Measurements from ENCODE around the gene UGT2B17. TPM values are rescaled to one million over a fixed set of nuclear protein-coding genes. Genes with fewer than 3 reads are reported as not detected.
"Not testable (repeated sequence)": the region's sequence is repeated elsewhere in the genome, so short reads cannot be mapped to it uniquely, and the experiment has no call there.

Gene UGT2B17
- polyA plus RNA-seq, 1 donor from 2014 or later, result not detected

GRCh38 chr4:68560364-68561070 is 15.6 kb downstream of the UGT2B17 start:
- not testable (repeated sequence) for H3K9me3 ChIP-seq (ENCODE audit: low read length); H2AFZ ChIP-seq (ENCODE audit: low read depth, low read length); H3K27me3 ChIP-seq (ENCODE audit: insufficient read depth, low read depth, low read length); H4K20me1 ChIP-seq (ENCODE audit: insufficient read depth); H3F3A ChIP-seq (ENCODE audit: insufficient read depth, low read length, poor library complexity, severe bottlenecking); H3K27ac ChIP-seq (ENCODE audit: low read length); H3K9me2 ChIP-seq (ENCODE audit: insufficient read depth, low read length); H3K79me2 ChIP-seq (replicated peaks; ENCODE audit: insufficient read depth, low read length); H3K4me3 ChIP-seq (ENCODE audit: low read length); H3K36me3 ChIP-seq (ENCODE audit: insufficient read depth, low read length); H3K4me2 ChIP-seq (ENCODE audit: low read length); H3K9ac ChIP-seq (ENCODE audit: low read length)

- H3F3A ChIP-seq (ENCODE audit: insufficient read depth, low read length, poor library complexity, severe bottlenecking); H3K9me2 ChIP-seq (ENCODE audit: insufficient read depth, low read length); H3K27me3 ChIP-seq (ENCODE audit: insufficient read depth, low read depth, low read length); H3K27ac ChIP-seq (ENCODE audit: low read length); H3K36me3 ChIP-seq (ENCODE audit: insufficient read depth, low read length); H4K20me1 ChIP-seq (ENCODE audit: insufficient read depth); H2AFZ ChIP-seq (ENCODE audit: low read depth, low read length); H3K9me3 ChIP-seq (ENCODE audit: low read length); H3K4me2 ChIP-seq (ENCODE audit: low read length); H3K9ac ChIP-seq (ENCODE audit: low read length); H3K79me2 ChIP-seq (replicated peaks; ENCODE audit: insufficient read depth, low read length); H3K4me3 ChIP-seq (ENCODE audit: low read length): not testable (repeated sequence)
Observed at GRCh38 chr4:68553830-68554229, 22.3 kb downstream of the UGT2B17 start.

GRCh38 chr4:68552818-68553811 is 23.0 kb downstream of the UGT2B17 start:
- not testable (repeated sequence) for H3K9me3 ChIP-seq (ENCODE audit: low read length); H3K9me2 ChIP-seq (ENCODE audit: insufficient read depth, low read length); H2AFZ ChIP-seq (ENCODE audit: low read depth, low read length); H3K9ac ChIP-seq (ENCODE audit: low read length); H4K20me1 ChIP-seq (ENCODE audit: insufficient read depth); H3K27ac ChIP-seq (ENCODE audit: low read length); H3K27me3 ChIP-seq (ENCODE audit: insufficient read depth, low read depth, low read length); H3K4me3 ChIP-seq (ENCODE audit: low read length); H3K36me3 ChIP-seq (ENCODE audit: insufficient read depth, low read length); H3K4me2 ChIP-seq (ENCODE audit: low read length); H3K79me2 ChIP-seq (replicated peaks; ENCODE audit: insufficient read depth, low read length); H3F3A ChIP-seq (ENCODE audit: insufficient read depth, low read length, poor library complexity, severe bottlenecking)

GRCh38 chr4:68542742-68543141 is 33.4 kb downstream of the UGT2B17 start:
- not testable (repeated sequence) for H3K36me3 ChIP-seq (ENCODE audit: insufficient read depth, low read length)

GRCh38 chr4:68536375-68536774 is 39.7 kb downstream of the UGT2B17 start:
- Histone ChIP-seq H3K27me3 (ENCODE audit: insufficient read depth, low read depth, low read length) (no peaks in the 10 kb centered on the region), H3K9me3 (ENCODE audit: low read length) (no peaks in the 10 kb centered on the region), H3K36me3 (ENCODE audit: insufficient read depth, low read length) (no peaks in the 10 kb centered on the region), H3K27ac (ENCODE audit: low read length) (no peak overlapping the region), H3K4me3 (ENCODE audit: low read length) (no peak overlapping the region), H2AFZ (ENCODE audit: low read depth, low read length) (no peak overlapping the region), H3F3A (ENCODE audit: insufficient read depth, low read length, poor library complexity, severe bottlenecking) (no peaks in the 10 kb centered on the region), H4K20me1 (ENCODE audit: insufficient read depth) (no peaks in the 10 kb centered on the region), H3K79me2 (replicated peaks; ENCODE audit: insufficient read depth, low read length) (no peaks in the 10 kb centered on the region), H3K9ac (ENCODE audit: low read length) (no peak overlapping the region), H3K9me2 (ENCODE audit: insufficient read depth, low read length) (no peaks in the 10 kb centered on the region), H3K4me2 (ENCODE audit: low read length) (no peak overlapping the region)
- no peak for TF ChIP-seq SMC3 (conservative IDR thresholded peaks at IDR 0.05; ENCODE audit: poor library complexity)

More at GRCh38 chr4:68542742-68543141, 33.4 kb downstream of the UGT2B17 start:
- not testable (repeated sequence) for H3K27me3 ChIP-seq (ENCODE audit: insufficient read depth, low read depth, low read length); H3K9me2 ChIP-seq (ENCODE audit: insufficient read depth, low read length); H4K20me1 ChIP-seq (ENCODE audit: insufficient read depth); H3K79me2 ChIP-seq (replicated peaks; ENCODE audit: insufficient read depth, low read length); H2AFZ ChIP-seq (ENCODE audit: low read depth, low read length); H3K4me2 ChIP-seq (ENCODE audit: low read length); H3K9ac ChIP-seq (ENCODE audit: low read length); H3K4me3 ChIP-seq (ENCODE audit: low read length); H3F3A ChIP-seq (ENCODE audit: insufficient read depth, low read length, poor library complexity, severe bottlenecking); H3K9me3 ChIP-seq (ENCODE audit: low read length); H3K27ac ChIP-seq (ENCODE audit: low read length)

Data from neural cell (in vitro differentiated cells).